Kidney epithelial cell (primary cell): ENCODE data around the gene VSIR. TPM values are rescaled to one million over a fixed set of nuclear protein-coding genes. Genes with fewer than 3 reads are reported as not detected.

Source experiments
- DNase-seq: peaks from one replicate; pipeline ENCODE4 v3.0.0-alpha.2; 2010; ENCODE audit warnings: low read depth
- H3K27me3 ChIP-seq: 2 replicates; pipeline ENCODE4 v1.6.0; 2011; ENCODE audit warnings: low read length; ENCODE audit not compliant: control insufficient read depth, insufficient read depth
- H3K36me3 ChIP-seq: 2 replicates; pipeline ENCODE4 v1.5.1; 2011; ENCODE audit warnings: low read length; ENCODE audit not compliant: control insufficient read depth, insufficient read depth
- H3K4me3 ChIP-seq: 2 replicates; pipeline ENCODE4 v1.5.1; 2011; ENCODE audit warnings: low read depth, mild to moderate bottlenecking, control low read depth, low read length
- CTCF ChIP-seq: IDR thresholded peaks from 2 replicates; pipeline ENCODE4 v1.5.1; 2011; ENCODE audit warnings: mild to moderate bottlenecking, moderate library complexity, low read length, control low read depth, inconsistent platforms; ENCODE audit not compliant: insufficient read depth, poor library complexity, severe bottlenecking
- total RNA-seq: library from RNA; depleted of rRNA; stranded (reverse); fragments of >200 nt; gene quantifications from 2 replicates; pipeline ENCODE4 v1.2.3, GENCODE V29; 2015

Gene VSIR
- total RNA-seq, 1 donor from 2014 or later = 1.1 TPM

DNA sequence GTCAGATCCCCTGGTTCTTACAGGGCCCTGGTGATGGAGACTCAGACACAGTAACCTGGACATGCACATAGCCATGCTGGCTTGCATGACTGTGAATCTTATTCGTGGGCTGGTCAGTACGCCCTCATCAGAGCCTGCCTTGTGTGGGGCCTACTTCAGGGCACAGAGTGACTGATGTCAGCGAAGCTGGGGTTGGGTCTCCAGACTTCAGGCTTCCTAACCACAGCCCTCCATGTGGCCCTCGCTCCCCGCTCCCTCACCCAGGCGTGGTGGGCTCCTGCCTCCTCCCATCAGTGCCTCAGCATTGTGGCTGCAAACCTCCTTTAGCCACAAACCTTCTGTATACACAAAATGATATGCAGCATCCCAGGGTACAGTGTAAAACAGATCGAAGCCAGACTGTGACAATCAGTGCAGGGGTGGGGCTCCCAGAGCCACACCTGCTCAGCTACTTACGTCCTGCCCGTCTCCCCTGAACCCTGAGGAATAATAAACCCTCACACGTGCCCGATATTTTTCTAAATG lies 46.7 kb downstream of the VSIR start:
- H3K27me3 ChIP-seq = no peaks in the 10 kb centered on the region
- no peak for DNase-seq
- H3K4me3 ChIP-seq = no peak overlapping the region
- no peak for TF ChIP-seq CTCF
- no peaks in the 10 kb centered on the region for H3K36me3 ChIP-seq

GRCh38 chr10:71725998-71726579 lies 47.2 kb downstream of the VSIR start:
- peak; percentile 43 for TF ChIP-seq CTCF
- Histone ChIP-seq H3K27me3 (no peaks in the 10 kb centered on the region), H3K36me3 (no peaks in the 10 kb centered on the region), H3K4me3 (no peak overlapping the region)
- no peak for DNase-seq

- no peak for TF ChIP-seq CTCF
- H3K27me3 ChIP-seq = no peaks in the 10 kb centered on the region
- DNase-seq = no peak
- no peaks in the 10 kb centered on the region for H3K36me3 ChIP-seq
- no peak overlapping the region for H3K4me3 ChIP-seq
Measured at GRCh38 chr10:71725249-71725648, 48.1 kb downstream of the VSIR start.

GRCh38 chr10:71724539-71724938 lies 48.8 kb downstream of the VSIR start:
- DNase-seq = no peak
- Histone ChIP-seq H3K36me3 (no peaks in the 10 kb centered on the region), H3K27me3 (peaks cover 3% of the 10 kb centered on the region), H3K4me3 (no peak overlapping the region)
- no peak for TF ChIP-seq CTCF

DNA sequence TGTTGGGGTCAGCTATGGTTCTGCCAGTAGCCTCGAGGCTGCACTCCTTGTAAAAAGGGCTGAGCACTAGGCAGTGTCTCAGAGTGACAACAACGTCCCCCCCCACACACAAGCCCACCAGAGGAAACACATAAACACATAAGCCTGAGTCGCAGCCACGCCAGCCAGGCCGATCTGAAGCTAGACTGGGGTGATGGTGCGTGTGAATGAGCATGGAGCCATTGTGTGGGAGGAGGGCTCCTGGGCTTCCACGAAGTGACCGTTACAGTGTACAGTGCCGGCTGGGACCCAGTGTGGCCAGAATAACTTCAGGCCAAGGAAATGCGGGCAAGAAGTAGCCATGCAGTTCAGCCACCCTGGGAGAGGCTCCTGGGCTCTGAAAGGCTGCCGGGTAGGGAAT lies 50.0 kb downstream of the VSIR start:
- DNase-seq = no peak
- Histone ChIP-seq H3K27me3 (peaks cover 3% of the 10 kb centered on the region), H3K4me3 (no peak overlapping the region), H3K36me3 (no peaks in the 10 kb centered on the region)
- no peak for TF ChIP-seq CTCF

DNA sequence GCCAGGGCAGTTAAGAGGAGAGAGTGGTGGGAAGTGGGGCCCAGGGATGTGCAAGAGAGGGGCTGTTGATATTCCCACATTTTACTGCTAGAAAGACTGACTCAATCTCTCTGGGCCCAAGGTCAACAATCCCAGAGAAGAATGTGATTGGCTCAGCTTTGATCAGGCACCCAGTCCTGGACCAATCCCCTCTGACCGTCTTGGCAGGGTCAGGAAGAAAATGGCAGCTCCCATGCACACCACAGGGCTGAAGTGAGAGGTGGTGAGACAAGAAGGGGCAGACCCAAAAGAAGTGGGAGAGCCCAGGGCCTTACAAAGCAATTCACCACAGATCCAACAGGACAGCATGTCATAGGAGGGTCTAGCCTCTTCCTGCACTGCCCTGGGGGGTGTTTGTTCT lies 50.5 kb downstream of the VSIR start:
- H3K4me3 ChIP-seq = no peak overlapping the region
- H3K27me3 ChIP-seq = peaks cover 3% of the 10 kb centered on the region
- TF ChIP-seq CTCF = no peak
- DNase-seq = no peak
- H3K36me3 ChIP-seq = no peaks in the 10 kb centered on the region
